RWPE2 (cell line): ENCODE data around the gene CDKN3.
A peak's percentile ranks its signal among the peaks of the same experiment; 100 is the strongest.

Source experiments
- ATAC-seq: fragments of 200-7000 bp; cut with Tn5 transposase; 3 replicates; pipeline ENCODE4 v1.9.1; 2021; ENCODE audit warnings: low read depth
- DNase-seq: peaks from one replicate; pipeline ENCODE4 v3.0.0-alpha.2; 2020; ENCODE audit warnings: low spot score
- H3K27ac ChIP-seq: fragments of 450-650 bp; 2 replicates; pipeline ENCODE4 v1.5.1; 2017; ENCODE audit warnings: mild to moderate bottlenecking; ENCODE audit not compliant: poor library complexity, severe bottlenecking
- H3K27me3 ChIP-seq: fragments of 250-450 bp; sonication (Bioruptor Pico); 2 replicates; pipeline ENCODE4 v1.5.1; 2021; ENCODE audit warnings: mild to moderate bottlenecking, moderate library complexity; ENCODE audit not compliant: insufficient read depth, poor library complexity, severe bottlenecking
- H3K36me3 ChIP-seq: fragments of 250-450 bp; sonication (Bioruptor Pico); 2 replicates; pipeline ENCODE4 v1.5.1; 2020; ENCODE audit warnings: low read depth, mild to moderate bottlenecking, moderate library complexity
- H3K4me1 ChIP-seq: fragments of 250-450 bp; sonication (Bioruptor Pico); 2 replicates; pipeline ENCODE4 v1.5.1; 2021; ENCODE audit warnings: mild to moderate bottlenecking, moderate library complexity; ENCODE audit not compliant: insufficient read depth, poor library complexity, severe bottlenecking
- H3K4me3 ChIP-seq: fragments of 250-450 bp; sonication (Bioruptor Pico); 2 replicates; pipeline ENCODE4 v1.5.1; 2021; ENCODE audit warnings: mild to moderate bottlenecking, moderate library complexity; ENCODE audit not compliant: severe bottlenecking
- H3K9me3 ChIP-seq: fragments of 250-450 bp; sonication (Bioruptor Pico); 2 replicates; pipeline ENCODE4 v1.5.1; 2021; ENCODE audit warnings: mild to moderate bottlenecking, moderate library complexity; ENCODE audit not compliant: severe bottlenecking
- TF ChIP-seq, protein P1 (sequence below): fragments of 450-650 bp; IDR thresholded peaks from one replicate; pipeline ENCODE4 v1.5.1; 2017; ENCODE audit warnings: mild to moderate bottlenecking, moderate library complexity; ENCODE audit not compliant: poor library complexity, severe bottlenecking

CDKN3 gene

DNA sequence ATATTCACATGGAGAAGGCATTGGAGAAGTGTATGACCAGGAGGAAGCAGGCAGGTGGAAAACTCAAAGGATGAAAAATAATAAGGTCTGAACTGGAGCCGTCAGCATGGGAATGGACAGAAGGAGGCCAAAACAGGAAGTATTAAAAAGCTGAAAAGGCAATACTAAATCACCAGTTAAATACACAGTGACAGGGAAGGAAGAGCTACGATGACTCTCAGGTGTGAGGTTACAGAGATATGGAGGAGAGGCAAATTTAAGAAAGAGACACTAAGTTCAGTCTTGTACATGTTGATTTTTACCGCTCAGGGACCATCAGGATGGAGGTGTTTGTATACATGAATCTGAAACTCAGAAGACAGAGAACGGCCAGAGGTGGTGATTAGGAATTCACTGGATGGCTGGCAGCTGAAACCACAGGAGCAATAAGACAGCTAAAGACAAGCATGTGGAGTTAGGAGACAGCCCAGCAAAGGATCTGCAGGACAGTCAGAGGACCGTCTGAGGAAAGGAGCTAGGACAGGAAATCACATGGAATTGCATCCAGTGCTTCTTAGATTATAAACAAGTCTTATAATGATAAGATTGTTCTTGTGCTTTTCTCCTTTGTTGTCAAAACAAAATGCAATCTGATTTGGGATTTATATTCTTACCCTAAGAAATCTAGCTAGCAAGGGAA is 33.9 kb upstream of the CDKN3 start:
- no peak for ATAC-seq
- H3K4me1 ChIP-seq, result peaks cover 15% of the 10 kb centered on the region
- no peak for DNase-seq
- no peaks in the 10 kb centered on the region for H3K9me3 ChIP-seq
- H3K27me3 ChIP-seq, result no peaks in the 10 kb centered on the region
- H3K27ac ChIP-seq, result no peak overlapping the region
- H3K36me3 ChIP-seq, result no peaks in the 10 kb centered on the region
- H3K4me3 ChIP-seq, result no peak overlapping the region
- TF ChIP-seq, protein P1, sequence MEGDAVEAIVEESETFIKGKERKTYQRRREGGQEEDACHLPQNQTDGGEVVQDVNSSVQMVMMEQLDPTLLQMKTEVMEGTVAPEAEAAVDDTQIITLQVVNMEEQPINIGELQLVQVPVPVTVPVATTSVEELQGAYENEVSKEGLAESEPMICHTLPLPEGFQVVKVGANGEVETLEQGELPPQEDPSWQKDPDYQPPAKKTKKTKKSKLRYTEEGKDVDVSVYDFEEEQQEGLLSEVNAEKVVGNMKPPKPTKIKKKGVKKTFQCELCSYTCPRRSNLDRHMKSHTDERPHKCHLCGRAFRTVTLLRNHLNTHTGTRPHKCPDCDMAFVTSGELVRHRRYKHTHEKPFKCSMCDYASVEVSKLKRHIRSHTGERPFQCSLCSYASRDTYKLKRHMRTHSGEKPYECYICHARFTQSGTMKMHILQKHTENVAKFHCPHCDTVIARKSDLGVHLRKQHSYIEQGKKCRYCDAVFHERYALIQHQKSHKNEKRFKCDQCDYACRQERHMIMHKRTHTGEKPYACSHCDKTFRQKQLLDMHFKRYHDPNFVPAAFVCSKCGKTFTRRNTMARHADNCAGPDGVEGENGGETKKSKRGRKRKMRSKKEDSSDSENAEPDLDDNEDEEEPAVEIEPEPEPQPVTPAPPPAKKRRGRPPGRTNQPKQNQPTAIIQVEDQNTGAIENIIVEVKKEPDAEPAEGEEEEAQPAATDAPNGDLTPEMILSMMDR, result no peak

DNA sequence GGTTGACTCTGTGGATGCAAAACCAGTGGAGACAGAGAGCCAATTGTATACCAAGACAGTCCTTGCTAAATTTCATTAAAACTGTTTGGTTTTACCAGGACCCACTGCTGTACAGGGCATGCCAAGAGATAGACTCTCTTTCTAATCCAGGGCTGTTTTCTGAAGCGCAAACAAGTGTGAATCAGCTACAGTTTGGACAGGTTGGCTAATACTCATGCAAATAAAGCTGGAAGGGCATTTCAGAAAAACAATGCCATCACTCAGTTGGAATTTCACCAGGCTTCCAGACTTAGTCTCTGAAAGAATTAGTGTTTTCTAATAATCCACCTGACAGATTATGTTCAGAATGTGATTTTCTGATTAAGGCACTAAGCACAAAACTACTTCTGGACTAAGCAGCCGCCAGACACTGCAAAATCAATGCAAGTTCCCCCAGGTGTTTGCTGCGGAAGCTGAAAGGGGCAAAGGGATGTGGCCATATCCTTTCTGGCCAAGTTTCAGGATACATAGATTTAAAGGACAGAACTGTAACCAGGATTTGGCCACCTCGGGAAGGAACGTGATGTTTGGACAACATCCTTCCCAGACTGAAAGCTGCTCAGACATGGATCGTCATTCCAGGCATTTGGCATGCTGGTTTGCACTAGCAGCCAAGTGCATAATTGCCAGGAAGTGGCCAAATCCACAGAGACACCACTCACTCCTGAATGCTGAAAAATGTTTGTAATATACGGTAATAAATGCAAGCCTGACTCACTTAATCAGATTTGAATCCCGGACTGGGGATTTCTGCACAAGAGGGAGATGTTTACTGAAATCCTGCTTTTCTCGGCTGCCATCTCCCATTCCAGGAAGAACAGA is 32.0 kb upstream of the CDKN3 start:
- ATAC-seq (peak; percentile 89), DNase-seq (no peak)
- peaks cover 15% of the 10 kb centered on the region for H3K4me1 ChIP-seq
- no peak overlapping the region for H3K4me3 ChIP-seq
- H3K36me3 ChIP-seq, result no peaks in the 10 kb centered on the region
- no peaks in the 10 kb centered on the region for H3K27me3 ChIP-seq
- TF ChIP-seq, protein P1, result no peak
- no peaks in the 10 kb centered on the region for H3K9me3 ChIP-seq
- H3K27ac ChIP-seq, result peak overlapping the region; percentile 68

DNA sequence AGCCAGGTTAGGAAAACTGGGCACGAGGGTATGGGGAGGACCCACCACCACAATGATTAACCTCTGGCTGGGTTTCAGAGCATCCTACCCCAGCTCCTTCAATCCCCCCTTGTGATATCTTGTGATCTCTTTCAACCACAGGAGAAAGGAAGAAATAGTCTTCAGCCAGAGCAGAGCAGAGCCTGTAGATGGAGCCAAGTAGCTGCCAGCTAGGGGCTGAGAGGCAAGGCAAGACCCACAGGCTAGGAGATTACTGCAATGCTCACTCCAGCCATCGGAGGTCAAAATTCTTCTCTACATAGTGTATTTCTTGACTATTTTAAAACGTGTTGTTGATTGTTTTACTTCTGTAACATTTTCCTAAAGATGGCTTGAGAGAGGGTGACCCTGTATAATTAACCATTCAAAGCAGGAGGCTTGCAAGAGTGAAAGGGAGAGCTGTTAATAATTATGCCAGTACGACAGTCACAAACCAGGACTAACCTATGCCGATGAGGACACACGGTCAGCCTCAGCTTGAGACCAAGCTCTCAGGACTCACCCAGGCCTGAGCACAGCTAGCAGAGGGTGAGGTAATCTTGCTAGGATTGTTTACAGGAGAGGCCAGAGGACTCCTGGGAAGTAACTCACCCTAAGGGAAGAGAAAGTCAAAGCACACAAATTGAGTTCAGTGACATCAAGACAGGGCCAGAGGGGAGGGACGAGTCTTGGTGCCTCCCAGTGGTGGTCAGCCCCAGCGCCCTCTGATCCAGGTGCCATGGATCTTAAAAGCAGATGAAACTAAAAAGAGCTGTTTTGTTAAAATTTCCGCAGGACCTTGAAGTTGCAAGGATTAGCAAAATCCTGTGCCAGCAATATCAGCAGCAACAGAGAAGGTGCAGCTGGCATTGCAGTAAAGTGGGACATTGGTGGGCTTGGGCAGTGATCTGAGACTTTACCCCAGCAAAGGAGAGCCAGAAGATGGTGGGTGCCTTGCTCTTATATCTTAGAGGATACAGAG is 29.8 kb upstream of the CDKN3 start:
- TF ChIP-seq, protein P1, result peak; percentile 82
- Histone ChIP-seq H3K36me3 (no peaks in the 10 kb centered on the region), H3K27ac (no peak overlapping the region), H3K27me3 (no peaks in the 10 kb centered on the region), H3K9me3 (no peaks in the 10 kb centered on the region), H3K4me1 (peaks cover 15% of the 10 kb centered on the region), H3K4me3 (no peak overlapping the region)
- DNase-seq (no peak), ATAC-seq (peak; percentile 80)

DNA sequence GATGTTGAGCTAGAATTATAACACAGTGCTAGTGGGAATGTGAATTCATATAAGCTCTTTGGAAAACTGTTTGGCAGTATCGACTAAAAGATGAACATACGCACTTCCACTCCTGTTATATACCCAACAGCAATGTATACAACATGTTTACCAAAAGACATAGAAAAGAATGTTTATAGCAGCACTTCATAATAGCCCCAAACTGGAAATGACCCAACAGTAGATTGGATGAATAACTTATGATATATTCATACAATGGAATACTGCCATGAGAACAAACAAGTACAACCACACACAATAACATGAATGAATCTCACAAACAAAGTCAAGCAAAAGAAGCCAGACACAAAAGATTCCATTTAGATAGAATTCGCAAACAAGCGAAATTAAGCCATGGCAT is 28.5 kb upstream of the CDKN3 start:
- Histone ChIP-seq H3K4me1 (peaks cover 15% of the 10 kb centered on the region), H3K4me3 (no peak overlapping the region), H3K36me3 (no peaks in the 10 kb centered on the region), H3K9me3 (no peaks in the 10 kb centered on the region), H3K27me3 (no peaks in the 10 kb centered on the region), H3K27ac (no peak overlapping the region)
- no peak for DNase-seq
- no peak for ATAC-seq
- TF ChIP-seq, protein P1, result no peak
